D721Med (cell line): ENCODE measurements around the gene NSUN7.

Source experiments
- DNase-seq: peaks from one replicate; pipeline ENCODE4 v3.0.0; 2011; ENCODE audit warnings: low spot score; ENCODE audit not compliant: insufficient read length
- FAIRE-seq: peaks from 2 replicates; lab custom pipeline; 2011; peaks lifted over from hg19 to GRCh38; lab: Jason Lieb, UNC
- TF ChIP-seq, protein P1 (sequence below): IDR thresholded peaks from 2 replicates; pipeline ENCODE4 v1.5.1; 2012; ENCODE audit warnings: mild to moderate bottlenecking, control low read depth; ENCODE audit not compliant: insufficient read depth; ENCODE audit errors: missing control alignments

Gene NSUN7

DNA sequence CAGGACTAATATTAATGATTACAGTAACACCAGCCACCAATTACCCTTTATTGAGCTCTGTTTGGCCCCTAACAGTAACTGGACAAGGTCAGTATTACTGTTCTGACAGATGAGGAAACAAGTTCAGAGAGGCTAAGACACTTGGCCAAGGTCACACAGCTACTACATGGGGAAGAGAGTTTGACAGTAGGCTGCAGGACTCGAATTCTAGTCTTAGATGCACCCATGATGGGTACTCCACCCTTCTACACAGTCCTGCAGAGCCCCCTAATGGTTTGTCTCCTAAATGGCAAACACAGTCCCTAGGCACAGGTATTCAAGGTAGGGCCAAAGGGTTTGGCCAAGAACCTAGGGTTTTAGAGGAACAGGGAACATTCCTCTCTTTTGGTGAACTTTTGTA is 93.9 kb downstream of the NSUN7 start:
- DNase-seq = no peak
- no peak for FAIRE-seq
- TF ChIP-seq, protein P1, sequence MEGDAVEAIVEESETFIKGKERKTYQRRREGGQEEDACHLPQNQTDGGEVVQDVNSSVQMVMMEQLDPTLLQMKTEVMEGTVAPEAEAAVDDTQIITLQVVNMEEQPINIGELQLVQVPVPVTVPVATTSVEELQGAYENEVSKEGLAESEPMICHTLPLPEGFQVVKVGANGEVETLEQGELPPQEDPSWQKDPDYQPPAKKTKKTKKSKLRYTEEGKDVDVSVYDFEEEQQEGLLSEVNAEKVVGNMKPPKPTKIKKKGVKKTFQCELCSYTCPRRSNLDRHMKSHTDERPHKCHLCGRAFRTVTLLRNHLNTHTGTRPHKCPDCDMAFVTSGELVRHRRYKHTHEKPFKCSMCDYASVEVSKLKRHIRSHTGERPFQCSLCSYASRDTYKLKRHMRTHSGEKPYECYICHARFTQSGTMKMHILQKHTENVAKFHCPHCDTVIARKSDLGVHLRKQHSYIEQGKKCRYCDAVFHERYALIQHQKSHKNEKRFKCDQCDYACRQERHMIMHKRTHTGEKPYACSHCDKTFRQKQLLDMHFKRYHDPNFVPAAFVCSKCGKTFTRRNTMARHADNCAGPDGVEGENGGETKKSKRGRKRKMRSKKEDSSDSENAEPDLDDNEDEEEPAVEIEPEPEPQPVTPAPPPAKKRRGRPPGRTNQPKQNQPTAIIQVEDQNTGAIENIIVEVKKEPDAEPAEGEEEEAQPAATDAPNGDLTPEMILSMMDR = peak; percentile 28

DNA sequence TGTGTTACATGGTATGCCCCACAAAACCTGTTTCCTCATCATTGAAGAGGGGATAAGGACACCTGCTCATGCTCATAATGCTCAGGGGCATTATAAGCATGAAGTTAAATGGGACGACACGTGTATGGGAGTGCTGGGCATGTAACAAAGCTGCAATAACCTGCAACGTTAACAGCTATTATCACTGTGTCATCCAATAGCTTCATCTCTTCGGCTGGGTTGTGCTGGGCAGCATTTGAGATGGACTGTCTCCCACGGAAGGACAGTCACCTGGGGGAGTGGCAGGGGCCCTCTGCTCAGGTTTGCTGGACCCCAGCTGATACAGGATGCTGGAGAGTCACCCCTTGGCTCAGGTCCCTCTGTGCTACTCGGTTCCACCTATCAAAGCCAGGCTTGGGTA is 94.5 kb downstream of the NSUN7 start:
- TF ChIP-seq, protein P1 = no peak
- DNase-seq = no peak
- no peak for FAIRE-seq

DNA sequence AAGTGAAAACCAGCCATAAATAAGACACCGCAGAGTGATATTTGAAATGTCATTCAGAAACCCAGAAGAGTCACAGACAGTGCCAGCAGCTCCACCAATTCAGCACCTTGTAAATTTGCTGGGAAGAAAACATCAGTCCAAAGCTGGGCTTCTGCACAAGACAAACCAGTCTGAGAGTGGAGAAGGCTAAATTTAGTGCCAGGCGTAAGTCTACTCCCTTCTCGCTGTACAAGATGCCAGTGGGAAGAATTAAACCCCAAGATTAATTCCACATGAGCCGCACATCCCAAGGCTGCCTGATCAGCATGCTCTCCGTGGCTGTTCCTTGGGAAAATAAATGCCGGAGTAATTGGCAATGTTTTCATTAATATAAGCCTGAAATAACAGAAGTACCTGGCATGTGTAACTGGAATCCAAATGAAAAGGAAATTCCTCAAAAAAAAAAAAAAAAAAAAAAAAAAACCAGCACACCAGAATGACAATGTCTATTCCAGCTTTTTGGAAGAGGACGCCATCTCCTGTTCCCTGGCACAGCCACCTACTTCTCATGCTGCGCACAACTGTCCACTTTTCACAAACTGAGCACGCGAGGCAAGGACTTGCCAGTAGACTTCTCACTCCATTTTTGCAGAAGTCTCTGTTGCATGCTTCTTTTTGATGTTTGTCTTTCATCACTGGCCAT is 95.5 kb downstream of the NSUN7 start:
- FAIRE-seq = no peak

DNA sequence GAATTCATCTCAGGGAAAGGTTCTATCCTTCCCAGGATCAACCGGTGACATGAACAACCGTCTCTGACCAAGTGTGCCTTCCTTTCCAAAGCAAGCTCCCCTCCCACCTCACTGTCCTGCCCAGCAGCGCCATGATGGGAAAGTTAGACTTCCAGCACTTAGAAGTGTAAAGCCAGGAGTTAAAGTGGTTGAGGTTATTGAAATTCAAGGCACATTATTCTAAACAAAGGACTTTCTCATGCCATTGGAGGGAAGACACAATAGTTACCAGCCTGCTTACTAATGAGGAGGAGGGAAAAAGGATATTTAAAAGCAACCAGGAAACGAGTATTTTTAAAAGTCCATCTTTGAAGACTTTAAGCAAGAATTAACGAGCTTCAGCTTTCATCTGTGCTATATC is 96.8 kb downstream of the NSUN7 start:
- TF ChIP-seq, protein P1 = no peak
- DNase-seq = no peak
- no peak for FAIRE-seq

More for the DNA sequence above, 95.5 kb downstream of the NSUN7 start:
- TF ChIP-seq, protein P1 = no peak
- DNase-seq = no peak

DNA sequence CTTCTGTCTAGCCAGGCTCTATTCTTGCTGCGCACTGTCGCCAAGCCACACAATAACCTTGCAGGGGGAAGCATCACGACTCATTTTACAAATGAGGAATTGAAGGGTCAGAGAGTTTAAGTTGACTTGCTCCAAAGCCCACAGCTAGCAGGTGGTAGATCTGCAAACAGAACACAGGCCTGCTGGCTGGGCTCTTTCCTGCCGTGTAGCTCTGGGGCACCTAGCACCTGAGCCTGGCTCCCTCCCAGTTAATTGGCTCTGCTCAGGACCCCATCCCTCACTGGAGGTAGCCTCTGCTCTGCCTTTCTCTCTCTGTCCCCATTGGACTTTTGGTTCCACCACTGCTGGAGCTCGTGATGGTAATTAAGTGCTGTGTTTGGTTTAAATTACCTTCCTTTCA is 98.5 kb downstream of the NSUN7 start:
- no peak for FAIRE-seq
- TF ChIP-seq, protein P1 = no peak
- no peak for DNase-seq

DNA sequence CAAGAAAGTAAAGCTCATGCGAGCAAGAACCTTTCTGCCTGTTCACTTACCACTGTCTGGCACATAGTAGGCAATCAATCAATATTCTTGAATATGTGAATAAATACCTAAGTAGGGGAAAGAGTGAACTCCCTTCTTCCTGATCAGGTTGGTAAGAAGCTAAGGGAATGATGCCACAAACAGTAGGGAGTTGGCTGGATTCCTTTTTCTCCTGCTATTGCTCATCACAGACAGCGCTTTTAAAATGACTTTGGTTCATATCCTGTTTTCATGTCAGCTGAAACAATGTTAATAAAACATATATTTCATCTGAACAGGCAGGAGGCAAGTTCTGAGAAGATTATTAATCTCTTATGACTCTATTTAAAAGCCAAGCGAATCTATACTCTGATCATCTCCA is 99.2 kb downstream of the NSUN7 start:
- TF ChIP-seq, protein P1 = no peak
- FAIRE-seq (no peak), DNase-seq (no peak)

DNA sequence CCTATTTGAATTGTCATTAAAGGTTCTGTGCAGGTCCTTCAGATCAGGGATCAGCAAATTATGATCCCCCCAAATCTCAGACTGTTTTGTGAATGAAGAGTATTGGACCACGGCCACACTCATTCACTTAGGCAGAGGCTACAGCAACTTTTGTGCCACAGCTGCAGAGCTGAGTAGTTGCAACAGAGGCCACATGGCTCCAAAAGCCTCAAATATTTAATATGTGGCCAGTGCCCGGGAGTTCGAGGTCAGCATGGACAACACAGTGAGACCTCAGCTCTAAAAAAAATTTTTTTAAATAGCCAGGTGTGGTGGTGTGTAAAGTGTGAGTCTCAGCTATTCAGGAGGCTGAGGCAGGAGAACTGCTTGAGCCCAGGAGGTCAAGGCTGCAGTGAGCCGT is 100.7 kb downstream of the NSUN7 start:
- no peak for DNase-seq
- TF ChIP-seq, protein P1 = no peak
- FAIRE-seq = no peak
